Stimulated activated CD4-positive, alpha-beta T cell treated with anti-CD3 and anti-CD28 coated beads, Interleukin-2, amount 100 ng/mL, for 4 hours (primary cell): ENCODE results near the gene HEATR1.

Experiments used
- DNase-seq: peaks from one replicate; pipeline ENCODE4 v3.0.0-alpha.2; 2020; ENCODE audit warnings: low read depth

Gene HEATR1

GRCh38 chr1:236536540-236536939 is 67.8 kb downstream of the HEATR1 start:
- DNase-seq: no peak

- DNase-seq: no peak
Observed at GRCh38 chr1:236535662-236536161, 68.6 kb downstream of the HEATR1 start.

GRCh38 chr1:236535190-236535589 is 69.1 kb downstream of the HEATR1 start:
- DNase-seq: no peak

- peak; percentile 40 for DNase-seq
Observed at GRCh38 chr1:236534151-236534651, 70.1 kb downstream of the HEATR1 start.

GRCh38 chr1:236532850-236533249 is 71.5 kb downstream of the HEATR1 start:
- DNase-seq: no peak

GRCh38 chr1:236530959-236531358 is 73.4 kb downstream of the HEATR1 start:
- no peak for DNase-seq

GRCh38 chr1:236530286-236530685 is 74.0 kb downstream of the HEATR1 start:
- no peak for DNase-seq

- DNase-seq: no peak
Observed at GRCh38 chr1:236526079-236526478, 78.2 kb downstream of the HEATR1 start.

- no peak for DNase-seq
Observed at GRCh38 chr1:236524895-236525184, 79.5 kb downstream of the HEATR1 start.

- peak; percentile 34 for DNase-seq
Observed at GRCh38 chr1:236524142-236524894, 80.0 kb downstream of the HEATR1 start.

GRCh38 chr1:236523704-236524141 is 80.6 kb downstream of the HEATR1 start, which contains the start of gene LGALS8:
LGALS8 (plus strand) TSS chr1:236523982; CDS start chr1:236526071, 2,089 bp downstream.
- DNase-seq: peak; percentile 79

GRCh38 chr1:236522937-236523703 is 81.2 kb downstream of the HEATR1 start:
- no peak for DNase-seq

- DNase-seq: no peak
Observed at GRCh38 chr1:236520445-236521005, 83.8 kb downstream of the HEATR1 start.

GRCh38 chr1:236518322-236518721 is 86.0 kb downstream of the HEATR1 start:
- DNase-seq: no peak

GRCh38 chr1:236516929-236517704 is 87.2 kb downstream of the HEATR1 start:
- DNase-seq: peak; percentile 6

- no peak for DNase-seq
Observed at GRCh38 chr1:236515443-236515958, 88.8 kb downstream of the HEATR1 start.

- DNase-seq: no peak
Observed at GRCh38 chr1:236514703-236515442, 89.4 kb downstream of the HEATR1 start.

GRCh38 chr1:236511735-236512418 is 92.4 kb downstream of the HEATR1 start:
- DNase-seq: no peak

GRCh38 chr1:236509647-236510401 is 94.5 kb downstream of the HEATR1 start:
- DNase-seq: no peak

- no peak for DNase-seq
Observed at GRCh38 chr1:236509203-236509602, 95.1 kb downstream of the HEATR1 start.
